Cardiac muscle cell (in vitro differentiated cells and primary cell): ENCODE results near the gene SNX30. TPM values are rescaled to one million over a fixed set of nuclear protein-coding genes. Genes with fewer than 3 reads are reported as not detected.

Experiments used
- DNase-seq, 2 donors: peaks; one replicate each; pipeline versions ENCODE4 v3.0.0 to v3.0.0-alpha.2; 2010 to 2017; ENCODE audit warnings: low read depth in 1 of 2, low spot score in 1 of 2
- H3K27ac ChIP-seq: fragments of 200-600 bp; sonication (generic); 2 replicates; pipeline ENCODE4 v1.5.1; 2016
- H3K27me3 ChIP-seq: fragments of 200-600 bp; sonication (generic); 2 replicates; pipeline ENCODE4 v1.6.0; 2016; ENCODE audit warnings: control low read depth
- H3K36me3 ChIP-seq: fragments of 200-600 bp; sonication (generic); 2 replicates; pipeline ENCODE4 v1.5.1; 2016; ENCODE audit warnings: control low read depth
- H3K4me1 ChIP-seq: fragments of 200-600 bp; sonication (generic); 2 replicates; pipeline ENCODE4 v1.8.1; 2017; ENCODE audit warnings: low read depth, mild to moderate bottlenecking, mixed run types
- H3K4me3 ChIP-seq: fragments of 200-600 bp; sonication (generic); 2 replicates; pipeline ENCODE4 v1.5.1; 2016; ENCODE audit warnings: mild to moderate bottlenecking
- H3K9me3 ChIP-seq: fragments of 200-600 bp; sonication (generic); 2 replicates; pipeline ENCODE4 v1.5.1; 2017; ENCODE audit warnings: low read depth, mild to moderate bottlenecking, control low read depth
- polyA plus RNA-seq: library from polyadenylated mRNA; unstranded; fragments of >200 nt; fragmentation: Nextera tagmentation; extraction: Ambion mirVana; gene quantifications from 2 replicates; pipeline ENCODE4 v1.2.1, GENCODE V29; 2016
- total RNA-seq: library from RNA; depleted of rRNA; stranded (reverse); fragments of >200 nt; gene quantifications from 2 replicates; pipeline ENCODE4 v1.2.3, GENCODE V29; 2016
- TF ChIP-seq, protein P1 (sequence below): IDR thresholded peaks from 2 replicates; pipeline ENCODE4 v1.5.1; 2012; ENCODE audit warnings: low read depth, mild to moderate bottlenecking, low read length

The SNX30 gene
- total and polyA plus RNA-seq, 2 experiments from 2014 or later, result 3.4 to 8.3 TPM

DNA sequence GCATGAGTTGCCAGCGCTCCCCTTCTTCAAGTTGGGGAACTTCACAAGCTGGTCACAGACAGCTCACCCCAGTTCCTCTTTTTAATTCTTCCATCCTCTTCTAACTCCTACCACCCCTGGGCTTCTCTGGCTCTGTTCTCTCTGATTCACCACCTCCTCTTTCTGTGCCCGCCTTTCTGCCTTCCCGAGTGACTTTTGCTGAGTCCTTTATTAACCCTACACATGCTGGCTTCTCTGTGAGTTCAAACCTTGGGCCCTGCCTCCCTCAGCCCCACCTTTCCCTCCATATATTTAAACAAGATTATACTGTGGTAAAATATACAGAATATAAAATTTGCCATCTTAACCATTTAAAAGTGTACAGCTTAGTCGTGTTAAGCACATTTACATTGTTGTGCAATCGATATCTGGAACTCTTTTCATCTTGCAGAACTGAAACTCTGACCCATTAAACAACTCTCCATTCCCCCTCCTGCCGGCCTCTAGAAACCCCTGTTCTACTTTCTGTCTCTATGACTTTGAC lies 108.1 kb downstream of the SNX30 start:
- Histone ChIP-seq H3K9me3 (no peaks in the 10 kb centered on the region), H3K36me3 (no peaks in the 10 kb centered on the region), H3K4me1 (peaks cover 13% of the 10 kb centered on the region), H3K27me3 (no peaks in the 10 kb centered on the region), H3K4me3 (no peak overlapping the region), H3K27ac (no peak overlapping the region)
- TF ChIP-seq, protein P1, sequence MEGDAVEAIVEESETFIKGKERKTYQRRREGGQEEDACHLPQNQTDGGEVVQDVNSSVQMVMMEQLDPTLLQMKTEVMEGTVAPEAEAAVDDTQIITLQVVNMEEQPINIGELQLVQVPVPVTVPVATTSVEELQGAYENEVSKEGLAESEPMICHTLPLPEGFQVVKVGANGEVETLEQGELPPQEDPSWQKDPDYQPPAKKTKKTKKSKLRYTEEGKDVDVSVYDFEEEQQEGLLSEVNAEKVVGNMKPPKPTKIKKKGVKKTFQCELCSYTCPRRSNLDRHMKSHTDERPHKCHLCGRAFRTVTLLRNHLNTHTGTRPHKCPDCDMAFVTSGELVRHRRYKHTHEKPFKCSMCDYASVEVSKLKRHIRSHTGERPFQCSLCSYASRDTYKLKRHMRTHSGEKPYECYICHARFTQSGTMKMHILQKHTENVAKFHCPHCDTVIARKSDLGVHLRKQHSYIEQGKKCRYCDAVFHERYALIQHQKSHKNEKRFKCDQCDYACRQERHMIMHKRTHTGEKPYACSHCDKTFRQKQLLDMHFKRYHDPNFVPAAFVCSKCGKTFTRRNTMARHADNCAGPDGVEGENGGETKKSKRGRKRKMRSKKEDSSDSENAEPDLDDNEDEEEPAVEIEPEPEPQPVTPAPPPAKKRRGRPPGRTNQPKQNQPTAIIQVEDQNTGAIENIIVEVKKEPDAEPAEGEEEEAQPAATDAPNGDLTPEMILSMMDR, result no peak
- peak in 1 of 2 donors; percentile 32 for DNase-seq

DNA sequence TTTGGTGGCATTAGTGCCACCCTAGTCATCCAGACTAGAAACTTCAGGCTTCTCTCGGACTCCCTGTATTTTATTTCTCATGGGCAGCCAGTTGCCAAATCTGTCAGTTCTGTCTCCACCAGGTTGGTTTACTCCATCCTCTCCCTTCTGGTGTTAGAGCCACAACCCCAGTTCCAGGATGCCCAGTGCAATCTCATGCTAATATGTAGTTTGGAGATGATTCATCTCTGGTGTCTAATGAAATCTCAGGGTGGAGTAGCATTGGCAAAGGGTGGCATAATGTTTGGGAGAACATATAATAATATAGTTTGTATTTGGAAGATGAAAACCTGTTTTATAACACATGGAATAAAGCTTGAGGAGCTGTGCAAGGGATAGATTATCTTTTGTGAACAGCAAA lies 109.9 kb downstream of the SNX30 start:
- Histone ChIP-seq H3K27ac (no peak overlapping the region), H3K36me3 (no peaks in the 10 kb centered on the region), H3K4me3 (no peak overlapping the region), H3K27me3 (no peaks in the 10 kb centered on the region), H3K4me1 (peaks cover 13% of the 10 kb centered on the region), H3K9me3 (no peaks in the 10 kb centered on the region)
- TF ChIP-seq, protein P1, result no peak
- DNase-seq, result no peak

DNA sequence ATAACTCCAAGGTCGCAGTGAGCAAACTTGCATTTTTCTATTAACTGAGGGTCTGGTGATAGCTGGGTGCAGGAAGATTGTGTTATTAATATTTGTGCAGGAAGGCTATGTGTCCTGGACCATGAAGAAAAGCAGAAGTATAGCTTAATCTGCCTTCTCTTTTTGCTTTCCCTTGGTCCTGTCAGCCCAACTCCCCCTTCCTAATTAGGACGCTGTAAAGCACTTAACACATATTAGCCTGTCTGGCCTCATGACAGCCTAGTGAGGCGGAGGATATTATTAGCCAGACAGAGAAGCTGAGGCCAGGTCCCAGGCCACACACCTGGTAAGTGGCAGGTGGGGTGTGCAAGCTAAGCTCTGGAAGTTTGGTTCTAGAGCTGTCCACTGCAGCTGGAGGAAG lies 110.6 kb downstream of the SNX30 start:
- Histone ChIP-seq H3K4me1 (peaks cover 13% of the 10 kb centered on the region), H3K36me3 (no peaks in the 10 kb centered on the region), H3K27me3 (no peaks in the 10 kb centered on the region), H3K27ac (peak overlapping the region; percentile 27), H3K4me3 (no peak overlapping the region), H3K9me3 (no peaks in the 10 kb centered on the region)
- no peak for DNase-seq
- TF ChIP-seq, protein P1, result no peak

DNA sequence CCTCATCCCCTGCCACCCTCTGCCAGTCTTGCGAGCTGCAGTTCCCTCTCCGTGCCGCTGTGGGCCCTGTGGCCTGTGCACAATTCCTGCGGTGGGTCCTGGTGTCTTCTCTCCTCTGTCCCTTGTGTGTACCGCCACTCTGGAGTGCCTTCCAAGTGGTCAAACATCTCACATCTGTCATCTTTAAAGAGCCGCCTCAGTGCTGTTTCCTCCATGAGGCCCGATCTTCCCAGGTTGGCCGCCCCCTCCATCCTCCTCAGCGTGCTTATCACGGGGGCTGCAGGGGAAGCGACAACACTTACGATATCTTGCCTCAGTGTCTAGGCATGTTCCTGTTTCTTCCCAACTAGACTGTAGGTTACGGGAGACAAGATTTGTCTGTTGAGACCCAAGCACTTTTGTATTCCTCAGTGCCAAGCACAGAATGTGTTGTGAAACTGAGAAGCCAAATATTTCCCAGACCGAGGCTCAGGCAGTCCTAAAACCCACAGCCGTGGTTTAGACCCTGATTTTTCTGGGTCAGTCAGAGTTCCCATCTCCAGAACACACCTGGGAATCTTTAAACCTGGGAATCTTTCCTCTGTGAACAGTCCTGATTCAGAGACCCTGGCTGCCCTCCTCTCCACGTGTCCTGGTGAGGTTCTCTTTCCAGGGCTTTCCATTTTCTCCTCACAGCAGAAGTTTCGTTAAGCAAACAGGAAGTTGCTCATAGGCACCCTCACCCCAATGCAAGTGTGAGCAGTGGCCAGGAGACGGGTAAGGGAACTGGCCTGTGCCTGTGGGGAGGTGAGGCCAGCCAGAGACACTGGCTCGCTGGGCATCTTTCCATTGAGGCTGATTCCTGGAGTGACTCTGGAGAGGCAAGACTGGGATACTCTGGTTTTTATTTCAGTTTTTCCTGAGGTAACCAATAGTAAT lies 111.3 kb downstream of the SNX30 start:
- Histone ChIP-seq H3K4me3 (no peak overlapping the region), H3K27ac (no peak overlapping the region), H3K27me3 (no peaks in the 10 kb centered on the region), H3K36me3 (no peaks in the 10 kb centered on the region), H3K9me3 (no peaks in the 10 kb centered on the region), H3K4me1 (peaks cover 13% of the 10 kb centered on the region)
- peak in 1 of 2 donors; percentile 73 for DNase-seq
- TF ChIP-seq, protein P1, result no peak

DNA sequence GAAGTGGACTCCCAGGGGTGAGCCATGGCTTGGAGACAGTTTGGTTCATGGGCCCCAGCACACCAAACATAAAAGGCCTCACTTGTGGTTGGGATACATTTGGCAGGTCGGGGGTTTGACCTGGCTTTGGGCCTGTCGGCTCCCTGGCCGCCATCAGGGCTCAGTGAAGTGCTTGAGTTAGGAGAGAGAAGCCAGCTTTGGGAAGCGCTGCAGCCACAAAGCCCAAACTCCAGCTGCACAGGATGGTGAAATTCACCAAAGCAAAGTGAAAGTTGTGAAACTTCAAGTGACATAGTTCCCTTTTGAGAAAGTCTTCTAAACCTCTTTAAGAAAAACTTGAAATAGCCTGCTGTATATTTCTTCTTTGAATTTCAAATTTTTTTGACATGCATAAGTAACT lies 112.7 kb downstream of the SNX30 start:
- Histone ChIP-seq H3K27ac (no peak overlapping the region), H3K9me3 (no peaks in the 10 kb centered on the region), H3K27me3 (no peaks in the 10 kb centered on the region), H3K4me1 (peaks cover 13% of the 10 kb centered on the region), H3K4me3 (no peak overlapping the region), H3K36me3 (no peaks in the 10 kb centered on the region)
- TF ChIP-seq, protein P1, result no peak
- peak in 1 of 2 donors; percentile 75 for DNase-seq
